Epithelial cell of esophagus (primary cell): ENCODE measurements around the gene AURKAIP1.
"Not testable (repeated sequence)": the region's sequence is repeated elsewhere in the genome, so short reads cannot be mapped to it uniquely, and the experiment has no call there.

Experiments
- DNase-seq: peaks from one replicate; pipeline ENCODE4 v3.0.0; 2010; ENCODE audit warnings: low read depth
- H3K4me3 ChIP-seq: 2 replicates; pipeline ENCODE4 v1.5.1; 2011; ENCODE audit warnings: mild to moderate bottlenecking, low read length, control low read depth
- TF ChIP-seq, protein P1 (sequence below): IDR thresholded peaks from 2 replicates; pipeline ENCODE4 v1.5.1; 2011; ENCODE audit warnings: low read depth, mild to moderate bottlenecking, low read length, control low read depth, inconsistent platforms; ENCODE audit not compliant: insufficient read depth; ENCODE audit errors: missing control alignments

The AURKAIP1 gene

DNA sequence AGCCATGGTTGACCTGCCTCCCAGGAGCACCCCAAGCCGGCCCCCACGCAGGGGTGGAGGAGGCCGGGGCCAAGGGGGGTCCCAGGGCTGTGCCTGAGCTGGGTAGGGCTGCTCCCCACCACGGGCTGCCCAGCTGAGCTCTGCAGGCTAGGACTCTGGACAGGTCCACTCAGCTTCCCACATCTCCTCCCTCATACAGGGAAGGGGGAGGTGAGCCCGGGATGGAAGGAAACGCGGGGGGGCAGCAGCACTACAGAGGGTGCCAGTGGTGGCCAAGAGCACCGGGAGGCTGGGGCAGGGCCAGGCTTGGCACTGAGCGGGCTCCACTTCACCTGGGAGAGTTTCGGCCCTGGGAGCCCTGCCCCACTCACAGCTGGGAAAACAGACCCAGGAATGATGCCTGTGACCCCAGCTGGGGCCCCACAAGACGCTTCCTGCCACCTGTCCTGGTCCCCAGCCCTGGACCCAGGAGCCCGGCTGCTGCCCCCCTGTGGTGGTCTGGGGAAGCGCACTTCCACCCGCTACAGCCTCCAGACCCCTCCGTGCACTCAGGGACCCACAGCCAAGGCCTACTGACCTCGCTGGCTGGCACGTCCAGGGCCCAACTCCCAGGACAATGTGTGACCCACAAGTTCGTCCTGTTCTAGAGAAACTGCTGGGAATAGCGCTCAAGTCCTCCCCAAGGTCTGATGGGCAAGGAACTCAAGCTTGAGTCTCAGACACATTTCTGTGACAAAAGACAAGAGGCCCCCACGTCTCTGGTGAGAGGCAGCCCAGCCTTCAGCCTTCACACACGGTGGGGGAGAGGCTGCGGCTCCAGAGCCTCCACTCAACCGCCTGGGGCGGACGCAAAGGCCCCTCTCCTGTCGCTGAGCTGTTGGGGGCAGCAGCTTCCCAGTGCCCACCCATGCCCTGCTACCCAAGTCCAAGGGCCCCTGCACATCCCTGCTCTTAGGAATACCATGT, 3.0 kb downstream of the AURKAIP1 start:
- DNase-seq, result peak; percentile 51

DNA sequence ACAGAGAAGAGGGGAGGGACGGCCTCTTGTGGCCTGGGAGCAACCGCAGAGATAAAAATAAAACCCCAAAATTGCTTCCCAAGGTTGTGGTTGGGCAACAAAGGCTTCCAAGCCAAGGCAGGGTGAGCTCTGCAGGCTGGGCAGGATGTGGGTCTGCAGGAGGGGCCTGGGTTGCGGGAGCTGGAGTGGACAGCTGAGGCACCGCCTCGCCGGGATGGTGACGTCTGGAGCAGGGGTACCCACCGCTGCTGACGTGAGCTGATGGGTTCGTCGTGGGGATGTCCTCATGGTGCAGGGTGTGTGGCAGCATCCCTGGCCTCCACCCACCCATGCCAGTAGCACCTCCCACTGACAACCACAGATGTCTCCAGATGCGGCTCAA, 3.7 kb downstream of the AURKAIP1 start:
- TF ChIP-seq, protein P1, sequence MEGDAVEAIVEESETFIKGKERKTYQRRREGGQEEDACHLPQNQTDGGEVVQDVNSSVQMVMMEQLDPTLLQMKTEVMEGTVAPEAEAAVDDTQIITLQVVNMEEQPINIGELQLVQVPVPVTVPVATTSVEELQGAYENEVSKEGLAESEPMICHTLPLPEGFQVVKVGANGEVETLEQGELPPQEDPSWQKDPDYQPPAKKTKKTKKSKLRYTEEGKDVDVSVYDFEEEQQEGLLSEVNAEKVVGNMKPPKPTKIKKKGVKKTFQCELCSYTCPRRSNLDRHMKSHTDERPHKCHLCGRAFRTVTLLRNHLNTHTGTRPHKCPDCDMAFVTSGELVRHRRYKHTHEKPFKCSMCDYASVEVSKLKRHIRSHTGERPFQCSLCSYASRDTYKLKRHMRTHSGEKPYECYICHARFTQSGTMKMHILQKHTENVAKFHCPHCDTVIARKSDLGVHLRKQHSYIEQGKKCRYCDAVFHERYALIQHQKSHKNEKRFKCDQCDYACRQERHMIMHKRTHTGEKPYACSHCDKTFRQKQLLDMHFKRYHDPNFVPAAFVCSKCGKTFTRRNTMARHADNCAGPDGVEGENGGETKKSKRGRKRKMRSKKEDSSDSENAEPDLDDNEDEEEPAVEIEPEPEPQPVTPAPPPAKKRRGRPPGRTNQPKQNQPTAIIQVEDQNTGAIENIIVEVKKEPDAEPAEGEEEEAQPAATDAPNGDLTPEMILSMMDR, result no peak
- DNase-seq, result no peak
- H3K4me3 ChIP-seq, result no peak overlapping the region

More for the DNA sequence above, 3.0 kb downstream of the AURKAIP1 start:
- H3K4me3 ChIP-seq, result no peak overlapping the region
- TF ChIP-seq, protein P1, result peak; percentile 87

GRCh38 chr1:1370771-1371300, 4.2 kb downstream of the AURKAIP1 start:
- no peak for DNase-seq
- no peak overlapping the region for H3K4me3 ChIP-seq
- TF ChIP-seq, protein P1, result no peak

DNA sequence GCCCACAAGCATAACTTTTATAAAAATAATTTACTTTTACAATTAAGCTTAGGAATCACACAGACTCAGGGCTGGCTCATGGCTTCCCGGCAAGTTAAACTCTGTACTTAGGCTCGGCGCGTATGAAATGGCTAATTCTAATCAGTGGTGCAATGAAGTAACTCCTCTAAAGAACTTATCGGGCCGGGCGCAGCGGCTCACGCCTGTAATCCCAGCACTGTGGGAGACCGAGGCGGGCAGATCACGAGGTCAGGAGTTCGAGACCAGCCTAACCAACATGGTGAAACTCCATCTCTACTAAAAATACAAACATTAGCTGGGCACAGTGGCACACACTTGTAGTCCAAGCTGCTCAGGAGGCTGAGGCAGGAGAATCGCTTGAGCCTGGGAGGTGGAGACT, 4.9 kb downstream of the AURKAIP1 start:
- DNase-seq, H3K4me3 ChIP-seq: not testable (repeated sequence)

GRCh38 chr1:1367315-1367714, 7.7 kb downstream of the AURKAIP1 start:
- H3K4me3 ChIP-seq, result no peak overlapping the region
- DNase-seq, result no peak
- TF ChIP-seq, protein P1, result no peak

GRCh38 chr1:1366699-1367066, 8.3 kb downstream of the AURKAIP1 start:
- no peak for DNase-seq
- no peak overlapping the region for H3K4me3 ChIP-seq
- TF ChIP-seq, protein P1, result no peak

- H3K4me3 ChIP-seq, result no peak overlapping the region
- no peak for DNase-seq
- TF ChIP-seq, protein P1, result no peak
These were observed 8.9 kb downstream of the AURKAIP1 start for GRCh38 chr1:1365875-1366698.
